ENCODE results near the gene AFM. TPM values are rescaled to one million over a fixed set of nuclear protein-coding genes. Genes with fewer than 3 reads are reported as not detected.

Gene AFM
- total and polyA plus RNA-seq, 7 donors: not detected

GRCh38 chr4:73438048-73438447, 43.5 kb upstream of the AFM start:
- no peak overlapping the region for H3K4me3 ChIP-seq
- H3K36me3 ChIP-seq (ENCODE audit: insufficient read depth in 1 of 2, low read depth in 1 of 2): no peaks in the 10 kb centered on the region
- TF ChIP-seq CTCF (IDR thresholded peaks at IDR 0.05): no peak
- DNase-seq (no peak), ATAC-seq (no peak)
- H3K9me3 ChIP-seq: no peaks in the 10 kb centered on the region
- 59 to 69% (median 62%) methylated on average over 1 of the region's 1 CpG for WGBS, 3 donors
- intact Hi-C loops (cut with DNase I): no loop called here
- no peaks in the 10 kb centered on the region for H3K27me3 ChIP-seq (ENCODE audit: insufficient read depth in 3 of 3, low read length in 2 of 3)
- no peak overlapping the region for H3K27ac ChIP-seq
- no peaks in the 10 kb centered on the region for H3K4me1 ChIP-seq

- Histone ChIP-seq H3K4me3 (no peak overlapping the region), H3K27me3 (ENCODE audit: insufficient read depth in 3 of 3, low read length in 2 of 3) (no peaks in the 10 kb centered on the region), H3K9me3 (no peaks in the 10 kb centered on the region), H3K4me1 (no peaks in the 10 kb centered on the region), H3K36me3 (ENCODE audit: insufficient read depth in 1 of 2, low read depth in 1 of 2) (no peaks in the 10 kb centered on the region), H3K27ac (no peak overlapping the region)
- WGBS, 3 donors: 59 to 85% (median 69%) methylated on average over 2 of the region's 2 CpGs
- DNase-seq: no peak
- no peak for ATAC-seq
- intact Hi-C loops (cut with DNase I): no loop called here
- no peak for TF ChIP-seq CTCF (IDR thresholded peaks at IDR 0.05)
Measured at GRCh38 chr4:73438582-73439215, 42.8 kb upstream of the AFM start.

GRCh38 chr4:73439445-73439844, 42.1 kb upstream of the AFM start:
- Histone ChIP-seq H3K4me1 (no peaks in the 10 kb centered on the region), H3K27ac (no peak overlapping the region), H3K36me3 (ENCODE audit: insufficient read depth in 1 of 2, low read depth in 1 of 2) (no peaks in the 10 kb centered on the region), H3K4me3 (no peak overlapping the region), H3K27me3 (ENCODE audit: insufficient read depth in 3 of 3, low read length in 2 of 3) (no peaks in the 10 kb centered on the region), H3K9me3 (no peaks in the 10 kb centered on the region)
- no peak for DNase-seq
- intact Hi-C loops (cut with DNase I): no loop called here
- no peak for ATAC-seq
- TF ChIP-seq CTCF (IDR thresholded peaks at IDR 0.05): no peak
- WGBS, 3 donors: 76 to 90% (median 83%) methylated on average over 2 of the region's 2 CpGs

GRCh38 chr4:73439991-73440390, 41.6 kb upstream of the AFM start:
- H3K9me3 ChIP-seq: no peaks in the 10 kb centered on the region
- H3K4me3 ChIP-seq: no peak overlapping the region
- H3K27ac ChIP-seq: no peak overlapping the region
- no peak for TF ChIP-seq CTCF (IDR thresholded peaks at IDR 0.05)
- ATAC-seq: no peak
- H3K27me3 ChIP-seq (ENCODE audit: insufficient read depth in 3 of 3, low read length in 2 of 3): no peaks in the 10 kb centered on the region
- H3K36me3 ChIP-seq (ENCODE audit: insufficient read depth in 1 of 2, low read depth in 1 of 2): no peaks in the 10 kb centered on the region
- WGBS, 3 donors: 75 to 86% (median 76%) methylated on average over 3 of the region's 3 CpGs
- H3K4me1 ChIP-seq: no peaks in the 10 kb centered on the region
- intact Hi-C loops (cut with DNase I): no loop called here
- DNase-seq: no peak

GRCh38 chr4:73440653-73441052, 40.9 kb upstream of the AFM start:
- ATAC-seq (no peak), DNase-seq (no peak)
- H3K4me1 ChIP-seq: no peaks in the 10 kb centered on the region
- H3K27me3 ChIP-seq (ENCODE audit: insufficient read depth in 3 of 3, low read length in 2 of 3): no peaks in the 10 kb centered on the region
- no peaks in the 10 kb centered on the region for H3K9me3 ChIP-seq
- H3K27ac ChIP-seq: no peak overlapping the region
- no peak overlapping the region for H3K4me3 ChIP-seq
- 86 to 92% (median 87%) methylated on average over 3 of the region's 3 CpGs for WGBS, 3 donors
- intact Hi-C loops (cut with DNase I): no loop called here
- no peak for TF ChIP-seq CTCF (IDR thresholded peaks at IDR 0.05)
- no peaks in the 10 kb centered on the region for H3K36me3 ChIP-seq (ENCODE audit: insufficient read depth in 1 of 2, low read depth in 1 of 2)

Measured in psoas muscle (tissue), 8 donors.